GM21381 (cell line): ENCODE data around the gene SNPH.

ENCODE experiments used
- ATAC-seq: cut with Tn5 transposase; IDR thresholded peaks from one replicate; pipeline ENCODE4 v1.9.1; 2021; ENCODE audit warnings: mild to moderate bottlenecking, moderate library complexity; ENCODE audit not compliant: unreplicated experiment

Gene SNPH

DNA sequence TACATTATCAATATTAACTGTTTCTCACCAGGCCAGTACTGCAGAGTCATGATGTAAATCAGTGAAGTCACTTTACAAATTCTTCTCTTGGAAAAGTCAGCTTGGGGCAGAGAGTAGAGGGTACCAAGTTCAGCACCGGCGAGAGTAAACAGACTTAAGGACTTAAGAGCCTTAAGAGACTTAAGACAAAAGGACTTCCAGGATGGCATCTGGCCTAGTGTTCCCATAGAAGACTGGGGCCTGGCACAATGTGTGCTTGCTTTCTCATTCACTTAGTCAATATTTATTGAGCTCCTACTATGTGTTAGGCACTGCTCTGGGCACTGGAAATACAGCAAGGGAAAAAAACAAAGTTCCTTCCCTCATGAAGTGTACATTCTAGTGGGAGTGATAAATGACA, 1.4 kb upstream of the SNPH start:
- no peak for ATAC-seq

DNA sequence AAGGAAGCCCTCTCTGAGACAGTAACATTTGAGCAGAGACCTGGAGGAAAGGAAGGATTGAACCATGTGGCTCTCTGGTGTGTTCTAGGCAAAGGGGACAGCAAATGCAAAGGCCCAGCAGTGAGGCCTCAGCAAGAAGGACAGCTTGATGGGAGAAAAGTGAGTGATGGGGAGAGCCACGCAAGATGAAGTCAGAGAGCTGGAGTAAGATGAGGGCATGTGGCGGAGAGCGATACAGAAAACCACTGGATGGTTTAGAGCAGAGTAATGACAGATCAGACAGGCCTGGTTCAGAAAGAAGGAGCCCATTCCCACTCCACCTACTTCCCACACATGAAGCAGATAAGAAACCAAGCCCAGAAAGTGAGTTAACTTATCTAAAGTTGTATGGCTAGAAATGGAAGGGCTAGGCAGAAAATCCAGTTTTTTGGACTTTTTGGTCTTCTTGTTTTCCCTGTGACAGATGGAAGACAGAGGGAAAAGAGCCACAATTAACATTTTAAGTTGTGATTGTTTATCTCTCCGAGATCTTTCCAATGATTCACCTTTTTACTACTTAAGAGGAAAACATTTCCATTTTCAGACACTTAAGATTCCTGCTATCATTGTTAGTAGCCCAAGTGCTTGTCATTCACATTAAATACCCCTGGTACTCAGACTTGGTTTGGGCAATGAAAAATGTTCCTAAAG, 723 bp upstream of the SNPH start:
- no peak for ATAC-seq

- no peak for ATAC-seq
Observed at GRCh38 chr20:1265916-1266166, 253 bp upstream of the SNPH start.

- ATAC-seq: no peak
Observed at GRCh38 chr20:1267161-1267560, 1.1 kb downstream of the SNPH start.

GRCh38 chr20:1267809-1268374, 1.8 kb downstream of the SNPH start:
- ATAC-seq: no peak

DNA sequence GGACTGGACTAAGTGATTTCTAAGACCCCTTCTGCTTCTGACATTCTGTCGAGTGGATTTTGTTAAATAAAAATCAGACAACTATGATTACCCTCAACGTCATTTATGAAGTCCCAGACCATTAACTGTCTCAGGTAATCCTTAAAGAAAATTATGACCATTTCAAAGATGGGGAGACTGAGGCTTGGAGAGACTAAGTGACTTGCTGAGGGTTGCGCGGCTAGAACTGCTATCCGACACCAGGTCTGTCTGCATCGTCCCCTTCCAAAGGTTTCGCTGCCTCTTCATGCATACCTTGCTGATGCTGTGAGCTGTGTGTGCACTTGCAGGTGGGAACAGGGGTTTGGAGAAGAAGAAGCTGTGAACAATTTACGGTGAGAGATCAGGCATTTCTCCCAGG, 3.1 kb downstream of the SNPH start:
- no peak for ATAC-seq

DNA sequence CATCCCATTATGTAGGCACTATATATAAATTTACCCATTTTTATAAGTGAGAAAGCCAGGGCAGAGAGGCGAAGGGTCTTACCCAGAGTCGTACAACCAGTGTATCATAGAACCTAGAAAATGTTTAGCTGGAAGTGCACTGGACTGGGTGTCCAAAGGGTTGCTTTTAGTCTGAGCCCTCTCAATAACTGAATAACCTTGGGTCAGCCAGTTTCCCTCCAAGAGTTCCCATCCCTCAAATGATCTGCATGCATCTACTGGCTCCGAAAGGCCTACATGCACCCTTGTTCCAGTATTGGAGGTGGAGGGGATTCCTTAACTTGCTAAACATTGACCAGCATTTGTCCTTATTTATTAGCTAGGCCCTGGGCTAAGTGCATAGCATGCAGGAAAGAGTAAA, 3.8 kb downstream of the SNPH start:
- no peak for ATAC-seq

- ATAC-seq: no peak
Observed at GRCh38 chr20:1272368-1273100, 6.4 kb downstream of the SNPH start.

GRCh38 chr20:1273366-1273765, 7.3 kb downstream of the SNPH start:
- ATAC-seq: no peak

DNA sequence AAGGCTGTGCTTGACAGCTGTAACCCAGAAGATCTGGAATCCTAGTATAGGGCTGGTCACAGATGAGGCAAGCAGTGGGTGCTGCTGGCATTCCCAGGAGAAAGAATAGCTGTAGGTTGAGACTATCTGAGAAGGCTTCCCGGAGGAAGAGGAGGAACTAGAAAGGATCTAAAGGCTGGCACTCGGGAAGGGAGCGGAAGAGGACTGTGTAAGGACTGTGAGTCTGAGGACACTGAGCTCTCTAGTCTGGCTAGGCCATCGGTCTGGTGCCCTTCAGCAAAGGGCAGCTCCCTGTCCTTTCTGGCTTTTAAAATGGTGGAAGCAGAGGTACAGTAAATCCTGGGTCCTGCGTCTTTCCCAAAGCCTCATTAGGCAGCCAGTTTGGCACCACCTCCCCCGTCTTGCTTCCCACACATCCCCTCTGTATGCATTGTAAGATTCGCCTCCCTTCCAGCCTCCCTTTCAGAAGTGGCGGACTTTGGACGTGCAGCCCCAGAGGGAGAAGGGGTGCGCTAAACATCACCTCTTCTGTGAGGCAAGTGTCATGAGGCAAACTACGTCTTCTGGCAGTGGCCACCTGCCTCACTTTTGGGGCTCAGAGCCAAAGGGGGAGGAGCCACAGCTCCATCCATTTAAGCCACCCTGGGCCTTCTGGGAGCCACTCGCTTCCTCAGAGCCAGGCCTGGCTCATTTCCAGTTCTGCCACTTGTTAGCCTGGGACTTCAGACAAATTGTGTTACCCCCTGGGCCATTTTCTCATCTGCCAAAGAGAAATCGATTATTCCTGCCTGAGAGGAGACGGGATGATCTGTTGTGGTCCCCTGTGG, 8.6 kb downstream of the SNPH start:
- no peak for ATAC-seq

DNA sequence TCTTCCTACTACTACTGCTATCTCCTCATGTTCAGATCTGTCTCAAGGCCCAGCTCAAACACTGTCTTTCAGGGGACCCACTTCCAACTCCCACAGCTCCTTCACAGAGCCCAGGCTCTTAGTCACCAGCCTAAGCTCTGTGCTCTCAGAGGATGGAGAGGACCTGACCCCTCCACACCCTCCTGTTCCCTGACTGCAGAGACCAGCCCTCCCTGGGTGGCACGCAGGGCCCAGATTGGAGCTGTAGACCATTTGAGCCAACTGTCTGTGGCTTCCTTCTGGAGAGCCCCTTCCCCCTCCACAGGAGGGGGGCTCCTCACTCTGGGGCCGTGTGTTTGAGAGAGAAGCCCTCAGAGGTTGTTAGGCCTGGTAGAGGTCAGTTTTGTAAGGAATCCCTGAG, 9.8 kb downstream of the SNPH start:
- no peak for ATAC-seq

DNA sequence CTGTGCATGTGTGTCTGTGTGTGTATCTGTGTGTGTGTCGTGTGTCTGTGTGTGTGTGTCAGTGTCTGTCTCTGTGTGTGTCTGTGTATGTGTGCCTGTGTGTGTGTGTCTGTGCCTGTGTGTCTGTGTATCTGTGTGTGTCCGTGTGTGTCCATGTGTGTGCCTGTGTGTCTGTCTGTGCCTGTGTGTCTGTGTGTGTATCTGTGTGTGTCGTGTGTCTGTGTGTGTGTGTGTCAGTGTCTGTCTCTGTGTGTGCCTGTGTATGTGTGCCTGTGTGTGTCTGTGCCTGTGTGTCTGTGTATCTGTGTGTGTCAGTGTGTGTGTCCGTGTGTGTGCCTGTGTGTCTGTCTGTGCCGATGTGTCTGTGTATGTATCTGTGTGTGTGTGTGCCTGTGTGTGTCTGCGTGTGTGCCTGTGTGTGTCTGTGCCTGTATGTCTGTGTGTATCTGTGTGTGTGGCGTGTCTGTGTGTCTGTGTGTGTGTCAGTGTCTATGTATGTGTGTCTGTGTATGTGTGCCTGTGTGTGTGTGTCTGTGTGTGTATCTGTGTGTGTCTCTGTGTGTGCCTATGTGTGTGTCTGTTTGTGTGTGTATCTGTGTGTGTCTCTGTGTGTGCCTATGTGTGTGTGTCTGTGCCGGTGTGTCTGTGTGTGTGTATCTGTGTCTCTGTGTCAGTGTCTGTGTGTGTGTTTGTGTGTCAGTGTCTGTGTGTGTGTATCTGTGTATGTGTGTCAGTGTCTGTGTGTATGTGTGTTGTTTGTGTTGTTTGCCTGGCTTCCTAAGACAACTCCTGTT, 11.6 kb downstream of the SNPH start:
- ATAC-seq: no peak

GRCh38 chr20:1278993-1279392, 12.9 kb downstream of the SNPH start:
- ATAC-seq: no peak

- no peak for ATAC-seq
Observed at GRCh38 chr20:1280195-1281102, 14.4 kb downstream of the SNPH start.

DNA sequence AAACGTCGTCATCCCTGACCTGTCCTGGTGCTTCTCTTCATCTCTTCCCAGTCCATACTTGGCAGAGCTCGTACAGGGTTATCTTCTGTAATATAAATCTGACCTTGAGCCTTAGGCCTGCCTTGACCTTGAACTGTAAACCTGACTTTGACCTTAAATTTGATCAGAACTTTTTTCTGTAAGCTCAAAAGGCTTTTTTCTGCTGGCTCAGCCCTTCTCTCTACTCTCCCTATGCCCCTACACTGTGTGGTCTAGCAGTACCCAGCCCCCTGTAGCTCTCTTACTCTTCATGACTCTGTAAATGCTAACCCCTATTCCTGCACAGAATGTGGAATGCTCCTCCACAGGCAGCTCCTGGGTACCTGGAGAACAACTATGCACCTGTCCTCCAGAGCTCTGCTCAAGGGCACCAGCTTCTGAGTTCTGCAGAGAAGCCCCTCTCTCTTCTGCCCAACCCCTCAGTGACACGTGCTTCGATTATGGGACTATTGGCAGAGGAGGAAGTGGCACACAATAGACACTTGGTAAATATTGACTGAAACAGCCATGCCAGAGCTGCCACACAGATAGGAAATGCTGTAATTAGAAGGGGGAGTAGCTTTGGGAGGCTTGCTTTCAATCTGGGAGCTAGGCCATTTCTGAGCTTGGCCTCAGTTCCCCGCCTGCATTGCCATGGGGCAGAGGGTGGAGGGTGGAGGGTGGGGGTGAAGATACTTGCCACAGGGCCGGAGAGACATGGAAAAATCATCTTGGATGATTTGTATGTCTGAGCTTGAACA, 15.4 kb downstream of the SNPH start:
- no peak for ATAC-seq

- ATAC-seq: no peak
Observed at GRCh38 chr20:1282966-1283365, 16.9 kb downstream of the SNPH start.

DNA sequence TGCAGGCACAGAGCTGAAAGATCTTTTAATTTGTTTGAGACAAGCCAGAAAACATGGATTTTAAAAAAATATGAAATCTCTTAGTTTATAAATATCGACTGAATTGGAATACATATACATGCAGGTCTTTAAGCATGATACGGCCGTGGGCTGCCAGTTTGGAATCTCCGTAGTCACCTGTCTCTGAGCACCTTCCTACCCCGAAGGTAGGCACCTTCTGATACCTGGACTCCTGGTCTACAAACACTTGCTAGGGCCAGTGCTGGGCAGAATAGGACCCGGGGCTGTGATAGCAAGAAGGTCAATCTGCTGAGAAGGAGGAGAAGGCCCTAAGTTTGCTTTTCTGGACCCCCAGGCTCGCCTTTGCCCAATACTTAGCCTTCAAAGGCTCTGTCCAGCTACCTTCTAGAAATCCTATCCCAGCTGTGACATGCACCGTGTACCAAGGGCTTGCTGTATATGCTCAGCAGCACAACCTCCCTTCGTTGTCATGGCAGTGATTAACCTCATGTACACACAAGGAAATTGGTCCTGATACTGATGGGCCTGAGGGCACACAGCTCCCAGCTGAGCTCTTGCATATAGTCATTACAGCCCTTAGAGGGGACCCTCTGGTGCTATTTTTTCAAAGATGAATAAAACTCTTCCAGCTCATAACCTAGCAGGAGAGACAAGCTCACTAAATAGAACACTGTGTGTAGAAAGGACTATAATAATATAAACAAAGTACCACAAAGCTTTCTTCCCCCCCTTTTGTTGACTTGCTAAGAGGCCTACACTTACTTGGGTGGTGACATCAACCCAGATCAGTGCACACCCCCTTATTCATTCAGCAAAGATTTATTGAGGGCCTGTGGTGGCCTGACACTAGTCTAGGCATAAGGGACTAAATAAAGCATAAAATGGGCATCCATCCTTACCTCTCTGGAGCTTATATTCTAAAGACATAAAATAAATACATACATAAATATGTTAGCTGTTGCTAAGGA, 17.7 kb downstream of the SNPH start:
- ATAC-seq: no peak
